Measurements from ENCODE around the gene SP140. TPM values are rescaled to one million over a fixed set of nuclear protein-coding genes. Genes with fewer than 3 reads are reported as not detected.

The SP140 gene
- total RNA-seq, 1 experiment from 2014 or later: 2.6 TPM

DNA sequence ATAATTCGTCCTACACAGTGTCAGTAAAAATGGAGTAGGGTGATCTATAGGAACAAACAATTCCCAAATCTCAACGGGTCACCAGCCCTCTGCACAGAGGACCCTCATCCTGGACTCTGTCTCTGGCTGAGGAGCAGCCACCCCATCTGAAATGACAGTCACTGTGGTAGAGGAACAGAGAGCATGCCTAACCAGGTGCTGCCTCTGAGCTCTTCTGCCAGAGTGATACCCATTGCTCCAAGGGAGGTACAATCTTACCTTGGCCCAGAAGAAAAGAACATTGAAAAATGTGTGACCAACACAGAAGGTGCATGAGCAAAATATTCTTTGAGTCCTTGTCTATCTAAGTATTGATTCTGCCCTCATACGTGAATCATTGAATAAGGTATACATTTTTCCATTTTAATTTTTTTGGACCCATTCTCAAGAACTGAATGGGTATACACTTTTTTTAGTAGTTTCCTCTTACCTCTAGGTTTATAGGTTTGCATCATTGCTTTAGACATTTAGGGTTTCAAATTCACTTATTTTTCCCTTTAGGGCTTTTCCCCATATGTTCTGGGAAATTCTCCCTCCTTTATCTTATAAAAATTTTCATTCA lies 8.7 kb downstream of the SP140 start:
- RAD21 ChIA-PET (ENCODE audit: low non-redundant PET in 1 of 2, low total read pairs in 2 of 2, uncharacterized antibody in 2 of 2, unreplicated experiment in 2 of 2): no interaction called here
- intact Hi-C loops (cut with micrococcal nuclease): no loop called here
- TF ChIP-seq CEBPB (IDR thresholded peaks at IDR 0.05; ENCODE audit: low read depth) (no peak), SIN3A (IDR thresholded peaks at IDR 0.05; ENCODE audit: low read depth) (no peak), JUND (IDR thresholded peaks at IDR 0.05) (no peak), ZNF274 (IDR thresholded peaks at IDR 0.05; ENCODE audit: low read depth, low read length) (no peak), TCF7L2 (IDR thresholded peaks at IDR 0.05; ENCODE audit: borderline replicate concordance, extremely low read depth, insufficient read depth, insufficient read length) (no peak), ATF3 (IDR thresholded peaks at IDR 0.05) (no peak), FOSL1 (IDR thresholded peaks at IDR 0.05; ENCODE audit: low read depth) (no peak), EZH2 (IDR thresholded peaks at IDR 0.05) (no peak), SP1 (IDR thresholded peaks at IDR 0.05; ENCODE audit: low read depth) (no peak), RAD21 (IDR thresholded peaks at IDR 0.05; ENCODE audit: low read depth) (no peak), ZFX (IDR thresholded peaks at IDR 0.05) (no peak), ELF1 (IDR thresholded peaks at IDR 0.05; ENCODE audit: borderline replicate concordance, low read depth) (no peak), CBX3 (IDR thresholded peaks at IDR 0.05; ENCODE audit: low read depth) (no peak), EGR1 (IDR thresholded peaks at IDR 0.05; ENCODE audit: low read depth) (no peak)
- TF ChIP-seq, protein P1, sequence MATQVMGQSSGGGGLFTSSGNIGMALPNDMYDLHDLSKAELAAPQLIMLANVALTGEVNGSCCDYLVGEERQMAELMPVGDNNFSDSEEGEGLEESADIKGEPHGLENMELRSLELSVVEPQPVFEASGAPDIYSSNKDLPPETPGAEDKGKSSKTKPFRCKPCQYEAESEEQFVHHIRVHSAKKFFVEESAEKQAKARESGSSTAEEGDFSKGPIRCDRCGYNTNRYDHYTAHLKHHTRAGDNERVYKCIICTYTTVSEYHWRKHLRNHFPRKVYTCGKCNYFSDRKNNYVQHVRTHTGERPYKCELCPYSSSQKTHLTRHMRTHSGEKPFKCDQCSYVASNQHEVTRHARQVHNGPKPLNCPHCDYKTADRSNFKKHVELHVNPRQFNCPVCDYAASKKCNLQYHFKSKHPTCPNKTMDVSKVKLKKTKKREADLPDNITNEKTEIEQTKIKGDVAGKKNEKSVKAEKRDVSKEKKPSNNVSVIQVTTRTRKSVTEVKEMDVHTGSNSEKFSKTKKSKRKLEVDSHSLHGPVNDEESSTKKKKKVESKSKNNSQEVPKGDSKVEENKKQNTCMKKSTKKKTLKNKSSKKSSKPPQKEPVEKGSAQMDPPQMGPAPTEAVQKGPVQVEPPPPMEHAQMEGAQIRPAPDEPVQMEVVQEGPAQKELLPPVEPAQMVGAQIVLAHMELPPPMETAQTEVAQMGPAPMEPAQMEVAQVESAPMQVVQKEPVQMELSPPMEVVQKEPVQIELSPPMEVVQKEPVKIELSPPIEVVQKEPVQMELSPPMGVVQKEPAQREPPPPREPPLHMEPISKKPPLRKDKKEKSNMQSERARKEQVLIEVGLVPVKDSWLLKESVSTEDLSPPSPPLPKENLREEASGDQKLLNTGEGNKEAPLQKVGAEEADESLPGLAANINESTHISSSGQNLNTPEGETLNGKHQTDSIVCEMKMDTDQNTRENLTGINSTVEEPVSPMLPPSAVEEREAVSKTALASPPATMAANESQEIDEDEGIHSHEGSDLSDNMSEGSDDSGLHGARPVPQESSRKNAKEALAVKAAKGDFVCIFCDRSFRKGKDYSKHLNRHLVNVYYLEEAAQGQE (IDR thresholded peaks at IDR 0.05; ENCODE audit: low read depth): no peak
- TF ChIP-seq, protein P2, sequence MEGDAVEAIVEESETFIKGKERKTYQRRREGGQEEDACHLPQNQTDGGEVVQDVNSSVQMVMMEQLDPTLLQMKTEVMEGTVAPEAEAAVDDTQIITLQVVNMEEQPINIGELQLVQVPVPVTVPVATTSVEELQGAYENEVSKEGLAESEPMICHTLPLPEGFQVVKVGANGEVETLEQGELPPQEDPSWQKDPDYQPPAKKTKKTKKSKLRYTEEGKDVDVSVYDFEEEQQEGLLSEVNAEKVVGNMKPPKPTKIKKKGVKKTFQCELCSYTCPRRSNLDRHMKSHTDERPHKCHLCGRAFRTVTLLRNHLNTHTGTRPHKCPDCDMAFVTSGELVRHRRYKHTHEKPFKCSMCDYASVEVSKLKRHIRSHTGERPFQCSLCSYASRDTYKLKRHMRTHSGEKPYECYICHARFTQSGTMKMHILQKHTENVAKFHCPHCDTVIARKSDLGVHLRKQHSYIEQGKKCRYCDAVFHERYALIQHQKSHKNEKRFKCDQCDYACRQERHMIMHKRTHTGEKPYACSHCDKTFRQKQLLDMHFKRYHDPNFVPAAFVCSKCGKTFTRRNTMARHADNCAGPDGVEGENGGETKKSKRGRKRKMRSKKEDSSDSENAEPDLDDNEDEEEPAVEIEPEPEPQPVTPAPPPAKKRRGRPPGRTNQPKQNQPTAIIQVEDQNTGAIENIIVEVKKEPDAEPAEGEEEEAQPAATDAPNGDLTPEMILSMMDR (IDR thresholded peaks at IDR 0.05 in 2 of 3, conservative IDR thresholded peaks at IDR 0.05 in 1 of 3; ENCODE audit: borderline replicate concordance in 1 of 3, insufficient read depth in 1 of 3, low read depth in 2 of 3, low read length in 2 of 3): no peak

More for the DNA sequence above, 8.7 kb downstream of the SP140 start:
- H3K4me3 ChIP-seq (replicated peaks in 1 of 2; ENCODE audit: low read depth in 1 of 2, low read length in 2 of 2): no peak overlapping the region
- ATAC-seq (no peak), DNase-seq (ENCODE audit: low read depth, low spot score) (no peak)
- BruUV-seq (replicated peaks): no TSS peak
- POLR2A ChIA-PET: no interaction called here
- no peaks in the 10 kb centered on the region for H3K27me3 ChIP-seq (ENCODE audit: insufficient read depth, low read length)
- CTCF ChIA-PET: no interaction called here
- no peaks in the 10 kb centered on the region for H3K9me3 ChIP-seq (ENCODE audit: control insufficient read depth in 1 of 2, insufficient read depth in 1 of 2, low read depth in 1 of 2, low read length in 2 of 2)
- H4K20me1 ChIP-seq (ENCODE audit: insufficient read depth): no peaks in the 10 kb centered on the region
- H3K4me1 ChIP-seq (ENCODE audit: control insufficient read depth in 1 of 2, insufficient read depth in 2 of 2, low read length in 2 of 2): peaks cover 0 to 6% of the 10 kb centered on the region in 2 experiments; a peak in 1 of 4 replicates
- no peaks in the 10 kb centered on the region for H3K9me2 ChIP-seq (ENCODE audit: insufficient read depth)
- no peak overlapping the region for H3K4me2 ChIP-seq (ENCODE audit: low read length)
- no peaks in the 10 kb centered on the region for H3K36me3 ChIP-seq (ENCODE audit: control insufficient read depth in 1 of 2, insufficient read depth in 2 of 2, low read length in 2 of 2)
- H2AFZ ChIP-seq (ENCODE audit: low read depth, low read length, poor library complexity, severe bottlenecking): no peak overlapping the region
- no peak overlapping the region for H3K27ac ChIP-seq (ENCODE audit: low read depth, low read length)
- no peaks in the 10 kb centered on the region for H3K79me2 ChIP-seq (ENCODE audit: insufficient read depth, low read length)
- no peak overlapping the region for H3K9ac ChIP-seq (ENCODE audit: low read length)
